ENCODE results near the gene BTNL9.
"Not testable (repeated sequence)": the region's sequence is repeated elsewhere in the genome, so short reads cannot be mapped to it uniquely, and the experiment has no call there.

Gene BTNL9

GRCh38 chr5:181101030-181101641 is 61.1 kb downstream of the BTNL9 start:
- not testable (repeated sequence) for DNase-seq

GRCh38 chr5:181101930-181102674 is 62.0 kb downstream of the BTNL9 start:
- not testable (repeated sequence) for DNase-seq

- DNase-seq: not testable (repeated sequence)
These were observed 64.1 kb downstream of the BTNL9 start for GRCh38 chr5:181104259-181104568.

- DNase-seq: not testable (repeated sequence)
These were observed 64.7 kb downstream of the BTNL9 start for GRCh38 chr5:181104606-181105390.

GRCh38 chr5:181105391-181106025 is 65.4 kb downstream of the BTNL9 start:
- DNase-seq: no peak

GRCh38 chr5:181107699-181108098 is 67.6 kb downstream of the BTNL9 start:
- no peak for DNase-seq

- DNase-seq: no peak
These were observed 68.6 kb downstream of the BTNL9 start for GRCh38 chr5:181108578-181109165.

GRCh38 chr5:181109489-181110013 is 69.5 kb downstream of the BTNL9 start:
- no peak for DNase-seq

- DNase-seq: no peak
These were observed 70.9 kb downstream of the BTNL9 start for GRCh38 chr5:181111010-181111409.

Data from NCI-H526 treated with DMSO at 0.1 percent for 48 hours (cell line).